DMS53 treated with DMSO at 0.1 percent for 48 hours (cell line): ENCODE data around the gene C16orf74.
A peak's percentile ranks its signal among the peaks of the same experiment; 100 is the strongest.

Experiments used
- DNase-seq: peaks from one replicate; lab custom pipeline; 2025; ENCODE audit not compliant: unreplicated experiment; lab: John Stamatoyannopoulos, UW

The C16orf74 gene

GRCh38 chr16:85698935-85699558 is 51.8 kb downstream of the C16orf74 start:
- no peak for DNase-seq

DNA sequence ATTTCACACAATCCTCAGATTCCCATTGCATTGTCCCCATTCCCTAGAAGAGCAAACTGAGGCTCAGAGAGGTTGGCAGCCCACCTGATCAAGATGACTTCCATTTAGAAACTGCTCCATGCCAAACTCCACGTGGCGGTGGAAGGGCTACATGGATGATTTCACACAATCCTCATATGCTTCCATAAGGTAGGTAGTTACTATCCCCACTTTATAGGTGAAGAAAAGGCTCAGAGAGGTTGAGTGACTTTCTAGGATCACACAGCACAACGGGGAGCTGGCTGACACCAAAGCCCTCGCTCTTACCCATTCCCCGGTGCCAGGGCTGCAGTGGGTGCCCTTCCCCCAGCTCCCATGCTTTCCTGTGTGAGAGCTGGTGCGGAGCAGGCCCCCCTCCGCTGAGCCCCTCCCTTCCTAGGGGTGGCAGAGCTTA is 52.4 kb downstream of the C16orf74 start:
- DNase-seq, result no peak

DNA sequence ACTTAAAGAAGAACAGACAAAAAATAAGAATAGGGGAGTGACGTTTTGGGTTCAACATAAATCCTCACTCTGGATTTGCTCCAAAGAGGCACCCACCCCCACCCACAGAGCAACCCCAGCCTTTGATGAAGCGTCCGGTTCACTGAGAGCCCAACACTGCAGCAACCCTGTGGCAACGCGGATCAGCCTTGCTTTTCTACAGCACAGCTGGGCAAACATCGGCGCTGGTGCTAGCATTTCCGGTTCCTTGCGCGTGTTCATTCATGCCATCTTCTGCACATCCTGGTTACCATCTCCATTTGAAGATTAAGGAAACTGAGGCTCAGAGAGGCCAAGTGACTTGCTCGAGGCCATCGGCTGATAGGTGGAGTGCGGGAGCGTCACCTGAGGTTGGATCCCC is 53.5 kb downstream of the C16orf74 start:
- peak; percentile 69 for DNase-seq

- no peak for DNase-seq
Measured at GRCh38 chr16:85696781-85697180, 54.1 kb downstream of the C16orf74 start.

GRCh38 chr16:85695196-85696128 is 55.4 kb downstream of the C16orf74 start:
- DNase-seq, result no peak

DNA sequence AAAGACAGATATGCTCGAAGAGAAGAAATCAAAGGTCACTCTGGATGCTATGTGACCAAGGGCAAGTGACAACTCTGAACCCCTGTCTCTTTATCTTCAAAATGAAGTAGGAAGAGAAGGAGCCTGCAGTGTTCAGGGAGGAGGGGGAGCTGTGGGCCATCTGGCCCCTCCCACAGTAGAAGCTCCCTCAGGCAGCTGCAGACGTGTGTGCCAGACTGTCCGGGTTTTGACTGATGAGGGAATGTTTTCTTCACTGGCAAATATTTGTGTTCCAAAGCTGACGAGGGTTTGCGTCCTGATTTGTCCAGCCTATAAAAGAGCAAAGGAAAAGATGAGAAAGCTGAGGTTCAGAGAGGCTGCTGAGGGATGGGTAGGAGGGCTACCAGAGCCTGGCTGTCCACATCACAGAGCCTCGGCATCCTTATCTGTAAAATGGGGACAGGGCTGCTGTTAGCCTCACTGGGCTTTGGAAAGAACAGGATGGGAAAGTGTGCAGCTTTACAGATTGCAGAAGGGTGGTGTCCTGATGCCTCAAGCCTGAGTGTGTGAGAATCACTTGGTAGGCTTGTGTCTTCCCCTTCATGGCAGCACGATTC is 60.3 kb downstream of the C16orf74 start:
- DNase-seq, result peak; percentile 68

- no peak for DNase-seq
Measured at GRCh38 chr16:85689950-85690320, 61.0 kb downstream of the C16orf74 start.

- peak; percentile 69 for DNase-seq
Measured at GRCh38 chr16:85689285-85689949, 61.5 kb downstream of the C16orf74 start.

DNA sequence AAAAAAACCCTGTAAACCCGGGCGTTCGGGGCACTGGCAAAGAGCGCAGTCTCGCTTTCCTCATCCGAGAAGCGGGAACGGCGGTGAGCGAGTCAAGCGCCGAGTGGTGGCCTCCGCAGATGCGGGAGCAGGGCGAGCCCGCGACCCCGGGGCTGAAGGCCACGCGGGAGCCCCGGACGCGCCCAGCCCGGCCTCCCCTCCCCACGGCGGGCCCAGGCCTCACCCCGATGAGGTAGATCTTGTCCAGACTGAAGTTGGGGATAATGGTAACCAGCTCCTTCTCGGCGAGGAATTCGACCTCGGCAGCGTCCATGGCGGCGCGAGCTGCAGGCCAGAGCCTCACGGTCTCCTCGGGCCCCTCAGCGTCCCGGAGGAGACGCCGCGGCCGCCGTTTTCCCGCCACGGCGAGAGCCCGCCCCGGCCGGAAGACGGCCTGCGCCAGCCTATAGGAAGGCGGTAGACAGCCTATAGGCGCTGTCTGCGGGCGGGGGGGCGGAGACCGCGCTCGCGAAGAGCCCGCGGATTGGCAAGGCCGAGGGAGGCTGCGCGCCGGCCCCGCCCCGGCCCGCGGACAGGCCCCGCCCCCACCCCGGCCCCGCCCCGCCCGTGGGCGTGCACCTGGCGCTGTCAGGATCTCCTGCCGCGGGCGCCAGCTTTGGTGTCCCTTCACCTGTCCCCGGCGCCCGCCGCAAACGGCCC is 62.2 kb downstream of the C16orf74 start, which contains the start of gene GINS2:
Gene GINS2, minus strand, starts transcription at position 369 of the 699 bp plus-strand sequence. Its CDS starts 56 bp downstream, at position 313.
- peak; percentile 71 for DNase-seq

DNA sequence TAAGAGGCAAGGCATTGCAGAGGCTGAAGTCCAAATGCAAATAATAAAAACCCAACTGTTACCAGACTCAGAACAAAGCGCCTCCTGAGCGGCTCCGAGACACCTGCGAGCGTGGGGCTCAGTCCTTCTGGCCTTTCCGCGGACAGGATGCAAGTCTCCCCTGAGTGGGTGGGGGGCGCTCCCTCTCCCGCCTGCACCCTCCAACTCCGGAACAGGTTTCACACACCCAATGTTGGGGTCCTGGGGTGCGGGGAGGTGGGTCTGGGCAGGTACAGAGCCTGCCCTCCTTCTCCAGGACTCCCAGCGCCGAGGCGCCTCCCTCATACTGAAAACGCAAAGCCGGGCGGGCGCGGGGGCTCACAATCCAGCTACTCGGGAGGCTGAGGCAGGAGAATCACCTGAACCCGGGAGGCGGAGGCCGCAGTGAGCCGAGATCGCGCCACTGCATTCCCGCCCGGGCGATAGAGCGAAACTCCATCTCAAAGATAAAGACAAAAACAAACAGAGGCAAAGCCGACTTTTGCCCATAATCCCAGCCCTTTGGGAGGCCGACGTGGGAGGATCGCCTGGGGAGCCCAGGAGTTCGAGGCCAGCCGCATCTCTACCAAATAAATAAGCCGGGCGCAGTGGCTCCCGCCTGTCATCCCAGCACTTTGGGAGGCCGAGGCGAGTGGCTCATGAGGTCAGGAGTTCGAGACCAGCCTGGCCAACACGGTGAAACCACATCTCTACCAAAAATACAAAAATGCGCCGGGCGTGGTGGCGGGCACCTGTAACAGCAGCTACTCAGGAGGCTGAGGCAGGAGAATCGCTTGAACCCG is 63.0 kb downstream of the C16orf74 start:
- DNase-seq, result no peak

- no peak for DNase-seq
Measured at GRCh38 chr16:85686912-85687591, 63.8 kb downstream of the C16orf74 start.

DNA sequence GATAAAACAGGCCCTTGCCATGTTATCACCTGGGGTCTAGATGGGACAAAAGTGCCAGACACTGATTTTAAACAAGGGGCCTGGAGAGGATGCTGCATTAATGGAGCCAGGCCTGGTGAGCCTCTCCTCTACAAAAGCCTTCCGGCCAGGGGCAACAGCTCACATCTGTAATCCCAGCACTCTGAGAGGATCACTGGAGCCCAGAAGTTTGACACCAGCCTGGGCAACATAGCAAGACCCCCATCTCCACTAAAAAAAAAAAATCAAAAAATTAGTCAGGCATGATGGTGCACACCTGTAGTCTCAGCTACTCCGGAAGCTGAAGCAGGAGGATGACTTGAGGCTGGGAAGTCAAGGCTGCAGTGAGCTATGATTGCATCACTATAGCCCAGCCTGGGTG is 65.6 kb downstream of the C16orf74 start:
- no peak for DNase-seq

GRCh38 chr16:85683363-85683762 is 67.5 kb downstream of the C16orf74 start:
- DNase-seq, result peak; percentile 59

- peak; percentile 69 for DNase-seq
Measured at GRCh38 chr16:85682516-85682915, 68.4 kb downstream of the C16orf74 start.

DNA sequence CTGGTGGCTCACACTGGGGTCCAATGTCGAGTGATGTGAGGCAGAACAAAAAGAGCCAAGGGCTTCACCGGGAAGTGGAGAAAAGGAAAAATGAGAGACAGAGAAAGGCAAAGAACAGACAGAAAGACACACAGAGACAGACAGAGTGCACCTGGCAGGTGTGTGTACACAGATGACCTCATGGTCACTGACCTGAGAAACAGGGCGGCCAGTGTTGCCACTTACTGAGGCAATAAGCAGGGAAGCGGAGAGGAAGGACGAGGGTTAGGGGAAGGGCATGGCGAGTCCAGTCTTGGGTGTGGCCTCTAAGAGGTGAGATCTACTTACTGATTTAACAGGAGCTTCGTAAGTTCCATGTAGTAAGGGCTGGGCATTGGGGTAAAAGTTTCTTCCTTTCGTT is 69.6 kb downstream of the C16orf74 start:
- peak; percentile 83 for DNase-seq

DNA sequence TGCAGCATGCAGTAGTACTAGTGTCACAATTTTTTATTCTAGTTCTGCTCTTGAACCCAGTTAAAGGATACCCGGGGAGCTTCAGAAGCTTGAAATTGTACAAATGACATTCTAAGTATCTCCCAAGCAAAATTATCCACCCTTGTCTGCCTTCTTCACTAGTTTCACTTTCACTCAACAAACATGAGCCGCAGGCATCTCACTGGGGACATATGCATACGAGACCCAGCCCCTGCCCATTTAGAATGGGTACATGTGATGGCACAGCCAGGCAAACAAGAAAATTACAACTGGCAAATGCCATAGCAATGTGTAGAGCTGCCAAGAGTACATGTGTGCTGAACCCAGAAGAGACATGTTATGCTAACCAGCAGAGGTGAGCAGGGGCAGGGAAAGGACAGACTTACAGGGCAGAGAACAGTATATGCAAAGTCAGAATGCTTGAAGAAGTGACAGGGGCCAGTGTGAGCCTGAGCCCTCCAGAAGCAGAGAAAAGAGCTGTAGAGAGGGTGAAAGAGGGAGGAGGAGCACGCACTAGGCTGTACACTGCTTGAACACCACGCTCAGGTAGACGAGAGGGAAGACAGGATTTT is 70.4 kb downstream of the C16orf74 start:
- no peak for DNase-seq

GRCh38 chr16:85679870-85680269 is 71.0 kb downstream of the C16orf74 start:
- peak; percentile 71 for DNase-seq

DNA sequence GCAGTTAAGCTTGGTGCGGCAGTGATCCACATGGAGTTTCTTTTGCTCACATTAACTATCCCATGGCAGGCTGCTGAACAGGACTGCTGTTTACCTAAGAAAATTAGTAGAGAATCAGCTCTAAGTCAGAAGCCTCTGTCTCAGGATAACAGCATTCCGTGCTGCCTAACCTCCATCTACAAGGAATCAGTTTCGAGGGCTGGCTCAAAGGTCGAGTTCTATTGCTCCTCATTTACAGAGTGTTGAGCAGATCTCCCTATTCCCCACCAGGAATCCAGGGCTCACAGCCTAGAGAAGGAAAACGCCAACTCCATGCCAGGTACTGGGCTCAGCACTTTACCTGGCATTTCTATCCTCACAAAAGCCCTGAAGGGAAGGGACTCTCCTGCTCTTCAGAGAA is 72.1 kb downstream of the C16orf74 start:
- no peak for DNase-seq

DNA sequence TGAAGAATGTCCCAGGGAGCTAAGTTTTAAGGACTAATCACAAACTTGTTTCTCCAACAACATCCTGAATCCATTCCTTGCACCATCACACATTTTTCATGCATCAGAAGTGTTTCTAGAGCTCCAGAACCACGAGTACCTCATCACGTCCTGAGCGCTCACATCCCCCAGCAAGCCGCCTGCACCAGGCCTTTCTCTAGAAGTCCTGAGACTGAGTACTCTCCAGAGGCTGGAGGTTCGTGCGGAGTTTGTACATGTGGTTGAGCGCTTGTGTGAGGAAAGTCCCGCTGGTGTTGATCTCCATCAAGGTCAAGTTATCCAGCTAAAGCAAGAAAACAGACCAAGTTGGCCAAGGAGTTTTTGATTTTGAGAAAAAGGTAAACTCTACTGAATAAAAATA is 72.9 kb downstream of the C16orf74 start:
- no peak for DNase-seq
